Vagina (tissue), 2 donors: ENCODE measurements around the gene TNS3. TPM values are rescaled to one million over a fixed set of nuclear protein-coding genes. Genes with fewer than 3 reads are reported as not detected.

Experiments
- DNase-seq, 2 donors: peaks; one replicate each; pipeline ENCODE4 v3.0.0-alpha.2; 2017; ENCODE audit errors: extremely low spot score in 2 of 2
- H3K27ac ChIP-seq: fragments of 200-600 bp; sonication (generic); one replicate; pipeline ENCODE4 v1.5.1; 2019
- H3K27me3 ChIP-seq: fragments of 200-600 bp; sonication (generic); one replicate; pipeline ENCODE4 v1.5.1; 2019
- H3K36me3 ChIP-seq, 2 donors: fragments of 200-600 bp; sonication (generic); one replicate each; pipeline ENCODE4 v1.5.1; 2017 to 2019
- H3K4me1 ChIP-seq: fragments of 200-600 bp; sonication (generic); one replicate; pipeline ENCODE4 v1.5.1; 2019
- H3K4me3 ChIP-seq, 2 donors: fragments of 200-600 bp; sonication (generic); 1 replicate in 1 of 2; 2 replicates in 1 of 2; pipeline ENCODE4 v1.5.1; 2016 to 2019
- H3K9me3 ChIP-seq: fragments of 200-600 bp; sonication (generic); one replicate; pipeline ENCODE4 v1.5.1; 2019
- CTCF ChIP-seq, 3 experiments: fragments of 450-650 bp in 2 of 3; fragments of 200-600 bp in 1 of 3; sonication (generic) in 1 of 3; IDR thresholded peaks; one replicate each; pipeline ENCODE4 v1.5.1; 2017 to 2019; ENCODE audit warnings: antibody characterized with exemption in 3 of 3, mild to moderate bottlenecking in 2 of 3, moderate library complexity in 2 of 3
- POLR2A ChIP-seq, 2 donors: fragments of 450-650 bp; IDR thresholded peaks; one replicate each; pipeline ENCODE4 v1.6.1; 2017; ENCODE audit warnings: antibody characterized with exemption in 2 of 2, mild to moderate bottlenecking in 2 of 2, moderate library complexity in 2 of 2
- POLR2AphosphoS5 ChIP-seq, 2 donors: sonication (generic); formaldehyde crosslinking; IDR thresholded peaks; one replicate each; pipeline ENCODE4 v1.9.0; 2017; ENCODE audit warnings: antibody characterized with exemption in 2 of 2, mild to moderate bottlenecking in 2 of 2, low read depth in 1 of 2; ENCODE audit not compliant: insufficient read depth in 1 of 2
- intact Hi-C: fragments of 100-400 bp; cut with DNase I; formaldehyde crosslinking; loops from one replicate; pipeline ENCODE4 v1.15.1; 2023
- total RNA-seq: library from RNA; depleted of rRNA; stranded (reverse); fragments of >200 nt; gene quantifications from one replicate; pipeline ENCODE4 v1.2.3, GENCODE V29; 2016

The TNS3 gene
- total RNA-seq, 1 donor from 2014 or later: 36.8 TPM

GRCh38 chr7:47490501-47491265 lies 91.2 kb downstream of the TNS3 start:
- no peaks in the 10 kb centered on the region for H3K9me3 ChIP-seq
- no peak overlapping the region for H3K4me3 ChIP-seq
- no peaks in the 10 kb centered on the region for H3K36me3 ChIP-seq
- TF ChIP-seq POLR2AphosphoS5 (IDR thresholded peaks at IDR 0.05; ENCODE audit: insufficient read depth in 1 of 2, low read depth in 1 of 2): no peak
- TF ChIP-seq POLR2A (IDR thresholded peaks at IDR 0.05): no peak
- TF ChIP-seq CTCF (IDR thresholded peaks at IDR 0.05): no peak
- H3K27ac ChIP-seq: no peak overlapping the region
- H3K4me1 ChIP-seq: peaks cover 16% of the 10 kb centered on the region
- intact Hi-C loops: no loop called here
- no peaks in the 10 kb centered on the region for H3K27me3 ChIP-seq
- DNase-seq: no peak

- Histone ChIP-seq H3K36me3 (no peaks in the 10 kb centered on the region), H3K4me3 (no peak overlapping the region), H3K27me3 (no peaks in the 10 kb centered on the region), H3K27ac (no peak overlapping the region), H3K4me1 (peaks cover 9% of the 10 kb centered on the region), H3K9me3 (no peaks in the 10 kb centered on the region)
- TF ChIP-seq POLR2AphosphoS5 (IDR thresholded peaks at IDR 0.05; ENCODE audit: insufficient read depth in 1 of 2, low read depth in 1 of 2) (no peak), CTCF (IDR thresholded peaks at IDR 0.05) (no peak), POLR2A (IDR thresholded peaks at IDR 0.05) (no peak)
- no peak for DNase-seq
- intact Hi-C loops: no loop called here
Measured at GRCh38 chr7:47489624-47490023, 92.3 kb downstream of the TNS3 start.

GRCh38 chr7:47488969-47489342 lies 93.0 kb downstream of the TNS3 start:
- no peak overlapping the region for H3K27ac ChIP-seq
- no peak for DNase-seq
- H3K36me3 ChIP-seq: no peaks in the 10 kb centered on the region
- no peaks in the 10 kb centered on the region for H3K27me3 ChIP-seq
- intact Hi-C loops: no loop called here
- H3K4me3 ChIP-seq: no peak overlapping the region
- TF ChIP-seq POLR2AphosphoS5 (IDR thresholded peaks at IDR 0.05; ENCODE audit: insufficient read depth in 1 of 2, low read depth in 1 of 2) (no peak), POLR2A (IDR thresholded peaks at IDR 0.05) (no peak), CTCF (IDR thresholded peaks at IDR 0.05) (no peak)
- H3K4me1 ChIP-seq: peaks cover 2% of the 10 kb centered on the region
- H3K9me3 ChIP-seq: no peaks in the 10 kb centered on the region

- Histone ChIP-seq H3K36me3 (no peaks in the 10 kb centered on the region), H3K4me1 (no peaks in the 10 kb centered on the region), H3K27ac (no peak overlapping the region), H3K27me3 (no peaks in the 10 kb centered on the region), H3K4me3 (no peak overlapping the region), H3K9me3 (no peaks in the 10 kb centered on the region)
- no peak for DNase-seq
- intact Hi-C loops: no loop called here
- no peak for TF ChIP-seq POLR2A (IDR thresholded peaks at IDR 0.05)
- no peak for TF ChIP-seq CTCF (IDR thresholded peaks at IDR 0.05)
- TF ChIP-seq POLR2AphosphoS5 (IDR thresholded peaks at IDR 0.05; ENCODE audit: insufficient read depth in 1 of 2, low read depth in 1 of 2): no peak
Measured at GRCh38 chr7:47488201-47488968, 93.5 kb downstream of the TNS3 start.
